ENCODE data around the gene GTF2F1.

DNA sequence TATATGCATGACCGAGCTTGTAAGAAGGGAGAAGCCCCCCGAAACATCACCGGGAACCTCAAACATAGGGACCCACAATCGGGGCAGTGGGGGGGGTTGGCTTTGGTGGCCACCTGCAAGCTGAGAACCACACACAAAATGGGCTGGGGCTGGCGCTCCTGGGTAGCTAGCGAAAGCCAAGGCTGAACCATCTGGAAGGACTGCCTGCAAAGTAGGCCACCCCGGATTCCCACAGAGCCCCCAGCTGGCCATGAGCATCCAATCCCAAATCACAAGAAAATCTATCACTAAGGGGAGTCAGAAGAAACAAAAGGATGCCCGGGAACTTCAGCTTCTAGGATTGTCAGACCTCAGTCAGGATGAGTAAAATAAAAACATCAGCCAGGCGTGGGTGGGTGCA is 14.5 kb downstream of the GTF2F1 start:
- TF ChIP-seq CTCF (IDR thresholded peaks at IDR 0.05) (no peak), RAD21 (IDR thresholded peaks at IDR 0.05; ENCODE audit: low read length) (no peak), GABPA (IDR thresholded peaks at IDR 0.05; ENCODE audit: low read depth) (no peak), TCF12 (IDR thresholded peaks at IDR 0.05) (no peak), SMC3 (IDR thresholded peaks at IDR 0.05; ENCODE audit: low read depth, low read length) (no peak), TAF1 (IDR thresholded peaks at IDR 0.05; ENCODE audit: borderline replicate concordance, low read depth, low read length) (no peak), GATA2 (CRISPR knock-in tag; IDR thresholded peaks at IDR 0.05) (no peak)
- TF ChIP-seq, protein P1, sequence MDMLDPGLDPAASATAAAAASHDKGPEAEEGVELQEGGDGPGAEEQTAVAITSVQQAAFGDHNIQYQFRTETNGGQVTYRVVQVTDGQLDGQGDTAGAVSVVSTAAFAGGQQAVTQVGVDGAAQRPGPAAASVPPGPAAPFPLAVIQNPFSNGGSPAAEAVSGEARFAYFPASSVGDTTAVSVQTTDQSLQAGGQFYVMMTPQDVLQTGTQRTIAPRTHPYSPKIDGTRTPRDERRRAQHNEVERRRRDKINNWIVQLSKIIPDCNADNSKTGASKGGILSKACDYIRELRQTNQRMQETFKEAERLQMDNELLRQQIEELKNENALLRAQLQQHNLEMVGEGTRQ (IDR thresholded peaks at IDR 0.05; ENCODE audit: borderline replicate concordance, low read depth, low read length) = no peak
